Aorta (tissue), 5 donors: Measurements from ENCODE around the gene NPAT. TPM values are rescaled to one million over a fixed set of nuclear protein-coding genes. Genes with fewer than 3 reads are reported as not detected.

Experiments
- ATAC-seq: fragments of 200-7000 bp; cut with Tn5 transposase; one replicate; pipeline ENCODE4 v1.9.1; 2022; ENCODE audit warnings: moderate library complexity; ENCODE audit not compliant: low FRiP score
- DNase-seq, 2 donors: peaks; one replicate each; pipeline ENCODE4 v3.0.0-alpha.2; 2020
- H3K27ac ChIP-seq, 2 donors: one replicate each; pipeline ENCODE4 v1.5.1; 2013; ENCODE audit warnings: low read length in 2 of 2, mild to moderate bottlenecking in 2 of 2, moderate library complexity in 2 of 2, control low read depth in 1 of 2, inconsistent platforms in 1 of 2, low read depth in 1 of 2
- H3K27me3 ChIP-seq, 2 donors: one replicate each; pipeline ENCODE4 v1.6.1; 2013; ENCODE audit warnings: control low read depth in 1 of 2, low read length in 1 of 2, mild to moderate bottlenecking in 1 of 2, moderate library complexity in 1 of 2; ENCODE audit not compliant: insufficient read depth in 2 of 2, control insufficient read depth in 1 of 2
- H3K36me3 ChIP-seq, 2 donors: one replicate each; pipeline ENCODE4 v1.6.1; 2013; ENCODE audit warnings: control low read depth in 1 of 2, low read length in 1 of 2, mild to moderate bottlenecking in 1 of 2; ENCODE audit not compliant: insufficient read depth in 2 of 2, control insufficient read depth in 1 of 2
- H3K4me1 ChIP-seq, 2 donors: one replicate each; pipeline ENCODE4 v1.6.1; 2013; ENCODE audit warnings: low read length in 2 of 2, control low read depth in 1 of 2, mild to moderate bottlenecking in 1 of 2, moderate library complexity in 1 of 2; ENCODE audit not compliant: insufficient read depth in 2 of 2, control insufficient read depth in 1 of 2
- H3K4me3 ChIP-seq, 2 donors: one replicate each; pipeline ENCODE4 v1.5.1; 2013; ENCODE audit warnings: low read length in 2 of 2, control low read depth in 1 of 2, mild to moderate bottlenecking in 1 of 2
- H3K9me3 ChIP-seq: one replicate; pipeline ENCODE4 v1.6.1; 2013; ENCODE audit warnings: mild to moderate bottlenecking, low read length; ENCODE audit not compliant: control insufficient read depth
- WGBS, 2 donors: extraction: QIAGEN DNeasy Blood & Tissue Kit; methylation state at CpG; one replicate each; pipeline ENCODE4 v1.1.7; 2013; 5-methylcytosine and 5-hydroxymethylcytosine counted together
- intact Hi-C, 2 donors: fragments of 100-400 bp; cut with DNase I; formaldehyde crosslinking; loops; one replicate each; pipeline versions ENCODE4 v1.14.2 to v1.15.0; 2022
- polyA plus RNA-seq, 2 donors: library from polyadenylated mRNA; stranded (reverse); fragments of 200-250 nt; gene quantifications; one replicate each; pipeline ENCODE4 v1.2.3, GENCODE V29; 2013
- total RNA-seq, 2 donors: library from RNA; stranded (reverse); fragmentation: NEBNext Ultra II Directional; extraction: Animal tissue kit (Norgen Biotek cat#: 25700); gene quantifications; one replicate each; pipeline ENCODE4 v1.2.1, GENCODE V29; 2021
- donor health status: healthy with polysubstance abuse.
- donor health status: Bipolar disorder and iron deficiency.
- donor health status: DM: no; HTN: no; CAD: no.
- donor health status: DM: no; HTN: no; CAD: no.
- donor health status: DM: yes; HTN: yes; CAD: no.

NPAT gene
- total and polyA plus RNA-seq, 4 donors = 1.3 to 18.1 (median 8.4) TPM

DNA sequence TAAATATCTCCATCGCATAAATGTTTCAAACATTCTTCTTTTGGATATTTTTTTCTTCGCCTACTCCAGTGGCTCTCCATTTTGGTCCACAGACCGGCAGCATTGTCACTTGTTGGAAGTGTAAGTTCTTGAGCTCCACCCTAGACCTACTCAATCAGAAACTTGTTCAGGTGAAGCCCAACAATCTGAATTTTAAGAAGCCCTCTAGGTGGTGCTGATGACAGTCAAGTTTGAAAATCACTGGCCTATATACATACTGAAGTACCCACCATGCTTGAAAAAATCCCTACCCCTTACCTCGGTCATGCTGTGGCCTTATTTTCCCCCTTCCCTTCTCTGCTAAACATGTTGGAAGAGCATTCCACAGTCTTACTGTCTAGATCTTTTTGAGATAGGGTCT lies 111.3 kb downstream of the NPAT start:
- ATAC-seq (no peak), DNase-seq (no peak)
- H3K4me3 ChIP-seq = no peak overlapping the region
- H3K9me3 ChIP-seq = no peaks in the 10 kb centered on the region
- 89 to 91% methylated on average over 4 of the region's 4 CpGs for WGBS, 2 donors
- peaks cover 0 to 6% of the 10 kb centered on the region in 2 donors for H3K4me1 ChIP-seq
- H3K36me3 ChIP-seq = no peaks in the 10 kb centered on the region
- intact Hi-C loops = no loop called here
- no peak overlapping the region for H3K27ac ChIP-seq
- H3K27me3 ChIP-seq = no peaks in the 10 kb centered on the region

Other genes starting within 250 kb of the NPAT start
- 10 to 100 TPM; 33.7 to 34.3 TPM for gene CUL5, start 213.7 kb downstream of the NPAT start, total RNA-seq
- 1 to 10 TPM; 8.5 to 9.9 TPM for gene CUL5, start 213.7 kb downstream of the NPAT start, polyA plus RNA-seq
- gene ACAT1, start 101.1 kb downstream of the NPAT start, total RNA-seq = 10 to 100 TPM; 65.8 to 70.5 TPM
- gene ACAT1, start 101.1 kb downstream of the NPAT start, polyA plus RNA-seq = 100 to 1,000 TPM in 1 of 2 donors, 10 to 100 TPM in 1; 77.8 to 102 TPM
- 100 to 1,000 TPM in 1 of 2 donors, 10 to 100 TPM in 1; 66.3 to 123 TPM for gene ATM, start 429 bp upstream of the NPAT start, total RNA-seq
- 10 to 100 TPM; 18.3 to 21.2 TPM for gene ATM, start 429 bp upstream of the NPAT start, polyA plus RNA-seq
- gene C11orf65, start 244.9 kb upstream of the NPAT start, total RNA-seq = under 1 TPM in 1 of 2 donors, not detected in 1; 0.36 TPM
- gene C11orf65, start 244.9 kb upstream of the NPAT start, polyA plus RNA-seq = not detected